Neural progenitor cell (in vitro differentiated cells): ENCODE results near the gene ELANE. TPM values are rescaled to one million over a fixed set of nuclear protein-coding genes. Genes with fewer than 3 reads are reported as not detected.
A peak's percentile ranks its signal among the peaks of the same experiment; 100 is the strongest.
"Not testable (repeated sequence)": the region's sequence is repeated elsewhere in the genome, so short reads cannot be mapped to it uniquely, and the experiment has no call there.

ENCODE experiments used
- DNase-seq: peaks from one replicate; pipeline ENCODE4 v3.0.0-alpha.2; 2016; ENCODE audit warnings: low spot score
- H2AFZ ChIP-seq: fragments of 200-600 bp; sonication (generic); replicated peaks from 2 replicates; pipeline ENCODE4 v1.6.1; 2016; ENCODE audit warnings: antibody characterized with exemption
- H3F3A ChIP-seq: fragments of 200-600 bp; sonication (generic); 2 replicates; pipeline ENCODE4 v1.6.1; 2016; ENCODE audit warnings: antibody characterized with exemption, low read depth
- H3K27ac ChIP-seq: fragments of 200-600 bp; sonication (generic); 2 replicates; pipeline ENCODE4 v1.5.1; 2016; ENCODE audit warnings: mild to moderate bottlenecking
- H3K27me3 ChIP-seq: fragments of 200-600 bp; sonication (generic); 2 replicates; pipeline ENCODE4 v1.6.1; 2016; ENCODE audit warnings: mild to moderate bottlenecking, moderate library complexity
- H3K36me3 ChIP-seq: fragments of 200-600 bp; sonication (generic); 2 replicates; pipeline ENCODE4 v1.5.1; 2016
- H3K4me1 ChIP-seq: fragments of 200-600 bp; sonication (generic); 2 replicates; pipeline ENCODE4 v1.6.1; 2016; ENCODE audit warnings: mixed run types
- H3K4me2 ChIP-seq: fragments of 200-600 bp; sonication (generic); 2 replicates; pipeline ENCODE4 v1.6.1; 2016
- H3K4me3 ChIP-seq: fragments of 200-600 bp; sonication (generic); 2 replicates; pipeline ENCODE4 v1.5.1; 2016
- H3K79me2 ChIP-seq: fragments of 200-600 bp; sonication (generic); 2 replicates; pipeline ENCODE4 v1.6.1; 2016; ENCODE audit warnings: low read depth
- H3K9ac ChIP-seq: fragments of 200-600 bp; sonication (generic); 2 replicates; pipeline ENCODE4 v1.6.1; 2016
- H3K9me3 ChIP-seq: fragments of 200-600 bp; sonication (generic); 2 replicates; pipeline ENCODE4 v1.5.1; 2016; ENCODE audit warnings: low read depth
- H4K20me1 ChIP-seq: fragments of 200-600 bp; sonication (generic); 2 replicates; pipeline ENCODE4 v1.6.1; 2016; ENCODE audit warnings: low read depth
- H3K27ac Mint-ChIP-seq: 3 replicates; pipeline ENCODE4 v1.8.0; 2021; ENCODE audit warnings: mixed read lengths
- H3K27me3 Mint-ChIP-seq: 2 replicates; pipeline ENCODE4 v1.8.0; 2022; ENCODE audit warnings: low read depth, mild to moderate bottlenecking, inconsistent platforms, moderate library complexity, mixed read lengths; ENCODE audit not compliant: insufficient read depth
- H3K36me3 Mint-ChIP-seq: 3 replicates; pipeline ENCODE4 v1.8.0; 2021; ENCODE audit warnings: mixed read lengths
- H3K4me1 Mint-ChIP-seq: 3 replicates; pipeline ENCODE4 v1.8.0; 2021; ENCODE audit warnings: mixed read lengths
- H3K4me3 Mint-ChIP-seq: 3 replicates; pipeline ENCODE4 v1.8.0; 2021; ENCODE audit warnings: mild to moderate bottlenecking, moderate library complexity, mixed read lengths
- H3K9me3 Mint-ChIP-seq: 3 replicates; pipeline ENCODE4 v1.8.0; 2020; ENCODE audit warnings: mixed read lengths
- EZH2 ChIP-seq: fragments of 200-600 bp; sonication (generic); IDR thresholded peaks from 2 replicates; pipeline ENCODE4 v1.6.1; 2017; ENCODE audit warnings: antibody characterized with exemption, mild to moderate bottlenecking, moderate library complexity
- EZH2phosphoT487 ChIP-seq: fragments of 200-600 bp; sonication (generic); IDR thresholded peaks from 2 replicates; pipeline ENCODE4 v1.6.1; 2017; ENCODE audit warnings: antibody characterized with exemption
- total RNA-seq: library from RNA; depleted of rRNA; stranded (reverse); fragments of >200 nt; gene quantifications from 2 replicates; pipeline ENCODE4 v1.2.3, GENCODE V29; 2015; ENCODE audit warnings: low replicate concordance
- TF ChIP-seq, protein P1 (sequence below): fragments of 200-600 bp; sonication (generic); IDR thresholded peaks from 2 replicates; pipeline ENCODE4 v1.5.1; 2017; ENCODE audit warnings: antibody characterized with exemption, mild to moderate bottlenecking

ELANE gene
- total RNA-seq, 1 donor from 2014 or later = not detected

DNA sequence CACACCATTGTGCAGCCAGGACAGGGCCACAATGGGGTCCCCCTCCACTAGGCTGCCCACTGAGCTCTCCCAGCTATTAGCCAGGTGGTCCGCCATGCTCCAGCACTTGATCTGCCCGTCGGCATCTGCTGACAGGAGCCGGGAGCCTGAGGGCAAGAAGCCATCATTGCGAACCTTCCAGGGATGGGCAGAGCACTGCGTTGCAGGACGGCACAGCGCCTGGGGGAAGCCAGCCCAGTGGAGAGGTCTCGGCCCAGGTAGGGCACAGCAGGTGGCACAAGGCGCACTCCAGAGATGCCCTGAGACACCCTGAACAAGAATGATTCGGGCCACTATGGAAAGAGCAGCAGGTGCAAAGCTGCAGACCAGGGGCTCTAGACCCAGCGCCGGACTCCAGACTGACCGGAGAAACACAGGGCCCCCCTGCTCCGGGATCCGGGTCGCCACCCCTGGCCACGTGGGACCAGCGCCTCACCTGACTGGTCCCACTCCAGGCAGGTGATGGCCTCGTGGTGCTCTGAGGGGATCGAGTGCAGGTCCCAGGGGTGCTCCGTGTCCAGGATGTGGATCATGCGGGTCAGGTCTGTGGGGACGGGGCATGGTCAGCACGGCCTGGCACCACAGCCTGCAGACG lies 37.7 kb downstream of the ELANE start:
- H3K4me3 Mint-ChIP-seq = peak overlapping the region; percentile 60

DNA sequence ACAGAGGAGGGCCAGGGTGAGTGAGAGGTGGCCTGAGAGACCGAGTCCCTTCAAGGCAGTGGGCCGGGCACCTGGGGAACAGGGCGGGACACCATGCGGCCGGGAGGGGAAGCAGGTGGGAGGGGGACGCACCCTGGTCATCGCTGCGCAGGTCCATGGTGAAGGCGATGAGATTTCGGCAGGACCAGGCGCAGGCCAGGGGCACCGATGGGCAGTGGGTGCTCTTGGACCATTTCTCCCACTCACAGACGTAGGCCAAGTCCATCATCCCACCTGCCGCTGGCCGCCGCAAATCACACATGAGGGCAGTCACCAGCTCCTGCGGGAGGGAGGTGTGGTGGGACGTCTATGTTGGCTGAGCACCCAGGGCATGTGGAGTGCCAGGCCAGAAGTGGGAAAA lies 38.7 kb downstream of the ELANE start:
- Mint-ChIP-seq H3K4me1 (peaks cover 9% of the 10 kb centered on the region), H3K27ac (no peak overlapping the region), H3K4me3 (peak overlapping the region; percentile 80), H3K9me3 (no peaks in the 10 kb centered on the region), H3K36me3 (peaks cover 7% of the 10 kb centered on the region), H3K27me3 (peaks cover 16% of the 10 kb centered on the region)
- DNase-seq = no peak
- Histone ChIP-seq H3F3A (peaks cover 14% of the 10 kb centered on the region), H3K4me2 (no peak overlapping the region), H3K79me2 (peaks cover 15% of the 10 kb centered on the region), H3K27ac (no peak overlapping the region), H3K27me3 (no peaks in the 10 kb centered on the region), H2AFZ (no peak overlapping the region), H3K9me3 (no peaks in the 10 kb centered on the region), H3K9ac (no peak overlapping the region), H3K36me3 (no peaks in the 10 kb centered on the region), H3K4me3 (no peak overlapping the region), H3K4me1 (no peaks in the 10 kb centered on the region), H4K20me1 (peaks cover 6% of the 10 kb centered on the region)
- no peak for TF ChIP-seq EZH2
- TF ChIP-seq, protein P1, sequence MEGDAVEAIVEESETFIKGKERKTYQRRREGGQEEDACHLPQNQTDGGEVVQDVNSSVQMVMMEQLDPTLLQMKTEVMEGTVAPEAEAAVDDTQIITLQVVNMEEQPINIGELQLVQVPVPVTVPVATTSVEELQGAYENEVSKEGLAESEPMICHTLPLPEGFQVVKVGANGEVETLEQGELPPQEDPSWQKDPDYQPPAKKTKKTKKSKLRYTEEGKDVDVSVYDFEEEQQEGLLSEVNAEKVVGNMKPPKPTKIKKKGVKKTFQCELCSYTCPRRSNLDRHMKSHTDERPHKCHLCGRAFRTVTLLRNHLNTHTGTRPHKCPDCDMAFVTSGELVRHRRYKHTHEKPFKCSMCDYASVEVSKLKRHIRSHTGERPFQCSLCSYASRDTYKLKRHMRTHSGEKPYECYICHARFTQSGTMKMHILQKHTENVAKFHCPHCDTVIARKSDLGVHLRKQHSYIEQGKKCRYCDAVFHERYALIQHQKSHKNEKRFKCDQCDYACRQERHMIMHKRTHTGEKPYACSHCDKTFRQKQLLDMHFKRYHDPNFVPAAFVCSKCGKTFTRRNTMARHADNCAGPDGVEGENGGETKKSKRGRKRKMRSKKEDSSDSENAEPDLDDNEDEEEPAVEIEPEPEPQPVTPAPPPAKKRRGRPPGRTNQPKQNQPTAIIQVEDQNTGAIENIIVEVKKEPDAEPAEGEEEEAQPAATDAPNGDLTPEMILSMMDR = no peak
- no peak for TF ChIP-seq EZH2phosphoT487

More for the DNA sequence above, 37.7 kb downstream of the ELANE start:
- Histone ChIP-seq H3K27ac (no peak overlapping the region), H3K36me3 (no peaks in the 10 kb centered on the region), H3F3A (peaks cover 14% of the 10 kb centered on the region), H3K9ac (no peak overlapping the region), H3K27me3 (no peaks in the 10 kb centered on the region), H3K79me2 (peaks cover 15% of the 10 kb centered on the region), H3K4me3 (no peak overlapping the region), H3K4me2 (no peak overlapping the region), H2AFZ (no peak overlapping the region), H4K20me1 (peaks cover 6% of the 10 kb centered on the region), H3K4me1 (no peaks in the 10 kb centered on the region), H3K9me3 (no peaks in the 10 kb centered on the region)
- Mint-ChIP-seq H3K36me3 (peaks cover 7% of the 10 kb centered on the region), H3K4me1 (peaks cover 9% of the 10 kb centered on the region), H3K9me3 (no peaks in the 10 kb centered on the region), H3K27me3 (peaks cover 16% of the 10 kb centered on the region), H3K27ac (no peak overlapping the region)
- no peak for DNase-seq
- TF ChIP-seq EZH2 (no peak), EZH2phosphoT487 (no peak)
- TF ChIP-seq, protein P1 = no peak

DNA sequence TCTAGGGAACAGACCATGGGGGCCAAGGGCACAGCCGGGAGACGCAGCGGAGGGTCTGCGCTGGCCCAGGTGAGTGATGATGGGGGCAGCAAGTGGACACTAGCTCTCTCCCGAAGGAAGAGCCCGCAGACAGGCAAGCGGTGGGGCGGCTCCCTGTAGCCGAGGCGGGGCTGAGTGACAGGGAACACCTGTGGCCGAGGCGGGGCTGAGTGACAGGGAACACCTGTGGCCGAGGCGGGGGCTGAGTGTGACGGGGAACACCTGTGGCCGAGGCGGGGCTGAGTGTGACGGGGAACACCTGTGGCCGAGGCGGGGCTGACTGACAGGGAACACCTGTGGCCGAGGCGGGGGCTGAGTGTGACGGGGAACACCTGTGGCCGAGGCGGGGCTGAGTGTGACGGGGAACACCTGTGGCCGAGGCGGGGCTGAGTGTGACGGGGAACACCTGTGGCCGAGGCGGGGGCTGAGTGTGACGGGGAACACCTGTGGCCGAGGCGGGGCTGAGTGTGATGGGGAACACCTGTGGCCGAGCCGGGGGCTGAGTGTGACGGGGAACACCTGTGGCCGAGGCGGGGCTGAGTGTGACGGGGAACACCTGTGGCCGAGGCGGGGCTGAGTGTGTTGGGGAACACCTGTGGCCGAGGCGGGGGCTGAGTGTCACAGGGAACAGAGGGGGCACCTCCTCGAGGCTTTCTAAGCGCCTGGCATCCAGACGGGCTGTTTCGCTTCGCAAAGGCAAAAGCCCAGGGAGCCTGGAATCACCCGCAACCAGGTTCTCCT lies 39.5 kb downstream of the ELANE start:
- Histone ChIP-seq H3K4me2 (peak overlapping the region; percentile 95), H3K4me3 (peak overlapping the region; percentile 97), H3F3A (peaks cover 14% of the 10 kb centered on the region), H3K79me2 (peaks cover 15% of the 10 kb centered on the region)
- not testable (repeated sequence) for H2AFZ ChIP-seq, H3K27ac ChIP-seq, H3K36me3 Mint-ChIP-seq, H4K20me1 ChIP-seq, H3K27ac Mint-ChIP-seq, H3K9ac ChIP-seq, H3K36me3 ChIP-seq, H3K9me3 ChIP-seq, H3K4me1 ChIP-seq, H3K27me3 ChIP-seq, H3K4me1 Mint-ChIP-seq, H3K9me3 Mint-ChIP-seq, DNase-seq
- peaks cover 16% of the 10 kb centered on the region for H3K27me3 Mint-ChIP-seq
- H3K4me3 Mint-ChIP-seq = peak overlapping the region; percentile 90
